HG03097 (cell line): ENCODE data around the gene MYL5.
"Not testable (repeated sequence)": the region's sequence is repeated elsewhere in the genome, so short reads cannot be mapped to it uniquely, and the experiment has no call there.

Source experiments
- ATAC-seq: cut with Tn5 transposase; IDR thresholded peaks from one replicate; pipeline ENCODE4 v1.9.1; 2021; ENCODE audit not compliant: unreplicated experiment, low FRiP score

The MYL5 gene

DNA sequence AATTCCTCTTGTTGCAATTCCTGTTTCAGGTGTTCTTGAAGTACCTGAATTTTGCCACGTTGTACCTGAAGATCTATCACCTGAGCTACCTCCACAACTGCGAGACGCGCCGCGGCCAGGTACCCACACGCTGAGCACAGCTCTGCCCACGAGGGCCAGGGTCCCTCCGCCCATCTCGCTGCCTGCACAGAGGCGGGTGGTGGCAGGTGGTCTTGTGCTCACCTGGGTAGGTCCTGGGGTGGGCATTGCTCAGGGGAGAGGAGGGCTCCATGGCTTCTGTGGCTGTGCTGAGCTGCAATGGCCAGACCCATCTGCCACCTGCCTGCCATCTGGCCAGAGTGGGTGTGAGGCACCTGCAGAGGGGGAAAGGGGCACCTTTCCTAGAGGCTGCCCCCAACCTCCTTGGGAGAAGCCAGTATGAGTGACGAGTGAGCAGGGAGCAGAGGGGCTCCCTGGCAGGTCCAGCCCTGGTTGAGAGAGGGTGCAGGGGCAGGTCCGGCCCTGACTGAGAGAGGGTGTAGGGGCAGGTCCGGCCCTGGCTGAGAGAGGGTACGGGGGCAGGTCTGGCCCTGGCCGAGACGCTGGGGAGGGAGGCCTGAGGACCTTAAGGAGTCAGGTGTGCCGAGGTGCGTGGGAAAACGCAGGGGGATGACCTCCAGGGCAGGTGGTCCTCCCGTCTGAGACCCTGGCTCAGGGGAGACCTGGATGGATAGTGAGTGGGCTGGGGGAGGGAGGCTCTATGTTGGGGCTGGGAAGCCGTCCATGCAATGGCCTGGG lies 38.3 kb upstream of the MYL5 start:
- ATAC-seq: no peak

DNA sequence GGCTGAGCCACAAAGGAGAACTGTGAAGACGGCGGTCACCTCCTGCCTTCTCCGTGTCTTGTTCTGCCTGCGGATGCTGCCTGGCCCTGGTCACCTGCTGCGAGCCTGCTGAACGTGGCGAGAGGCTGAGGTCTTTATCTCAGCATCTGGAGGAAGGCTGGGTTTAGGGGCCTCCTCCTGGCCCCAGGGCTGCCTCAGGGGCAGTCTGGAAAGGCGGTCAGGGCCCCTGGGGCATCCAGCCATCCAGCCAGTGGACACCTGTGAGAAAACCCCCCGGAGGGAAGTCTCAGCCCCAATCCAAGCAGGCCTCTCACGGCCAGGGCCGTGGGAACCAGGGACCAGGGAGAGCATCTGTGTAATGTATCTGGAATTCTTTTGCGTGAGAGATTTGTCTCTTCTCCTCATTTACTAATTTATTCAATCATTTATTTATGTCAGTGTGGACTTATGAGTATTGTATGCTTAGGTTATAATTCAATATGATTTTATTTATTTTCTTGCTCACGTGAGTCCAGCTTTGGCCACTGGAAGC lies 37.6 kb upstream of the MYL5 start:
- ATAC-seq: no peak

DNA sequence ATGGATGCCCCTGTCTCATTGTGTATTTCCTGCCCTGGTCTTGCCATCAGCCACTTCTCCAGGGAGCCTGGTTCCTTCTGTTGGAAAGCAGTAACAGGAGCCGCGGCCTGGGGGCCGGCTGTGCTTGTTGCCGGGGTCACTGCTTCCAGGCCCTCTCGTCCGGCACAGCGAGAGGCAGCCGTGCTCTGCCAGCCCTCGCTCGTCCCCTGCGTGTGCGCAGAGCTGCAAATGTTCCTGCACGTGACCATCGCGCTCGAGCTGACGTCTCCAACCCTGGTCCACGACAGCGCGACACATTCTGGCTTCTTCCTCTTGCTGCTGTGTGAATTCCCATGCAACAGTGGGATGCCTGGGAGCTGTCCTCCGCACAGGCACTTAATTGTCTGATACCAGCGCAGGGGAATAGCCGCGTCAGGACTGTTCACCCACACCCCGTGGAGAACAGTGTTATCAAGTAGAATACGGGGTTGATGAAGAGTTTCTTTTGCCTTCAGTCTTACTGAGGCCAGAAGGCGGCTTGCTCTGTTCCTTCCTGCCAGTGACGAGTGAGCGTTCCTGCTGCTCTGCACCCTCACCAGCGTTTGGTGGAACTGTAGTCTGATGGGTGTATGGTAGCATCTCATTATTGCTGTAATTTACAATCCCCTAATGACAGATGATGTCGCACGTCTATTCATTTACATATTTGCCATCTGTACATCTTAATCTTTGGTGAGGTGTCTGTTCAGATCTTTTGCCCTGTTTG lies 36.6 kb upstream of the MYL5 start:
- ATAC-seq: no peak

DNA sequence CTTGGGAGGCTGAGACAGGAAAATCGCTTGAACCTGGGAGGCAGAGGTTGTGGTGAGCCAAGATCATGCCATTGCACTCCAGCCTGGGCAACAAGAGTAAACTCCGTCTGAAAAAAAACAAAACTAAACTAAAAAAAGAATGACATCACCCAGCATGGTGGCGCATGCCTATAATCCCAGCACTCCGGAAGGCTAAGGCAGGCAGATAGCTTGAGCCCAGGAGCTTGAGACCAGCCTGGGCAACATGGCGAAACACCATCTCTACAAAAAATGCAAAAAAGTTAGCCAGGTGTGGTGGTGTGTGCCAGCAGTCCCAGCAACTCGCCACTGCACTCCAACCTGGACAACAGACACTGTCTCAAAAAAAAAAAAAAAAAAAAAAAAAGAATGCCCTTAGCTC lies 32.0 kb upstream of the MYL5 start:
- not testable (repeated sequence) for ATAC-seq

DNA sequence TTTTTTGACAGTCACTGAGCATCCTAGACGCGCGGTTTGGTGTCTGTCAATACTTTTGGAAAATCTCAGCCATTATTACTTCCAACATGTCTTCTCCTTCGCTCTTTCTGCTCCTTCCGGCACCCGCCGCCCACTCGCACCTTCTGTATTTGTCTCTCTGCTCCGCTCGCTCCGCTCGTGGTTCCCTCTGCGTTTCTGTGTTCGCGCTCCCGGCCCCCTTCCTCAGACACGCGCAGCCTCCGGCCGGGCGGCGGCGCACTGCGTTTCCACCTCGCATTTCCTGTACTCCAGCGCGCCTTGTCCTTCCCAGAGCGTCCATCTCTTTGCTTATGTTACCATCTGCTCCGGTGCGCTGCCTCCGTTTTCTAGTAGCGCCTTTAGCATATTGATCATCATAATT lies 27.9 kb upstream of the MYL5 start:
- ATAC-seq: no peak

DNA sequence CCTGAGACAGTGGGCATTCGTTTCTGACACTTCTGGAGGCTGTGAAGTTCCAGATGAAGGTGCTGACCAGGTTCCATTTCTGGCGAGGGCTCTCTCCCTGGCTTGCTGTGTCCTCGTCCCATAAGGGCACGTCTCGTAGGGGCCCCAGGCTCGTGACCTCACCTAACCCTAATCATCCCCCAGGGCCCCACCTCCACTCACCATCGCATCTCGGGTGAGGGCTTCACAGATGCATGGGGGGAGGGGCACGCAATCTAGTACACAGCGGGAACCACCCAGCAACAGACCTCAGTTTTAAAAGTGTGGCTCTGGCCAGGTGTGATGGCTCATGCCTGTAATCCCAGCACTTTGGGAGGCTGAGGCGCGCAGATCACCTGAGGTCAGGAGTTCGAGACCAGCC lies 26.9 kb upstream of the MYL5 start:
- no peak for ATAC-seq

DNA sequence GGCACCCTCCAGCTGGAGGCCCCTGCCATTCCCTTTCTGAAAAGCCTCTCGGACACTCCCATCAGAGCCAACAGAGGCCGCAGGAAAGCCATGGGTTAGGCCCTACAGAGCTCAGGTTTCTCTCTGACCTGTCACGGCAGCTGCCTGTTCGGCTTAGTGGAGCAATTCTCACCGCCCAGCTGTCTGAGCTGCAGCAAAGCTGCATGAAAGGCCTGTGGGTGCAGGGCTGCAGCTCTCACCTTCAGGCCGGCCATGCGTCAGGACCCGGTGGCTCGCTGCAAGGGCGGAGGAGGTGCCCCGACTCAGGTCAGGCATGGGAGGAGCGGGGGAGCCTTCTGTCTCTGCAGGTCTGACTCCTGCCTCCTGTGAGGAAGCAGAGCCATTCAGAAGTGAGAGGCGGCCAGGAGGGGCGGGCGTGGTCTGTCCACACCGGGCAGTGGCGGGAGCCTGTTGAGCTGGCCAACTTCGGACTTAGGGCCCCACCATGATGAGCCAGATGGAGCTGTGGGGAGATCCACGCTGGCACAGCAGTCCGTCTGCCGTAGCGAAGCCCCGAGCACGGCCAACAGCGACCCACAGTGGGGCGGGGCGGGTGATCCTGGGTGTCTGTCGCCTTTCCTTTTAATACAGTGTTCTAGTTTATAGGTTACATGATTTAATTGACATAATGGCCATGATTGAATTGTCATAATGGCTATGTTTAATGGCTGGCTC lies 25.6 kb upstream of the MYL5 start:
- no peak for ATAC-seq

DNA sequence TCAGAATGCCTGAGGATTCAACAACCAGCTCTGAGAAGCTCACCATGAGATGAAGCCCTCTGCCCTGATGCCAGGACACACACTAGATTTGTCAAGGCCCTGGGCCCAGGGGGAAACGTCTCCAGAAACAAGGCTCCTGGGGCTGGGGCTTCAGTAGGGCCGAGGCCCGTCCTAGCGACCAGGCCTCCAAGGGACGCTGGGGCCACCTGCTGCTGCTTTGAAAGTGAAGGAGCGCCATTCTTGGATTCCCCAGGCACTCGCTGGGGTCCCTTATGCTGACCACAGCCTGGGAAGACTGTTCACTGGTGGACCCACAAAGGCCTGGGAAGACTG lies 25.1 kb upstream of the MYL5 start:
- no peak for ATAC-seq

DNA sequence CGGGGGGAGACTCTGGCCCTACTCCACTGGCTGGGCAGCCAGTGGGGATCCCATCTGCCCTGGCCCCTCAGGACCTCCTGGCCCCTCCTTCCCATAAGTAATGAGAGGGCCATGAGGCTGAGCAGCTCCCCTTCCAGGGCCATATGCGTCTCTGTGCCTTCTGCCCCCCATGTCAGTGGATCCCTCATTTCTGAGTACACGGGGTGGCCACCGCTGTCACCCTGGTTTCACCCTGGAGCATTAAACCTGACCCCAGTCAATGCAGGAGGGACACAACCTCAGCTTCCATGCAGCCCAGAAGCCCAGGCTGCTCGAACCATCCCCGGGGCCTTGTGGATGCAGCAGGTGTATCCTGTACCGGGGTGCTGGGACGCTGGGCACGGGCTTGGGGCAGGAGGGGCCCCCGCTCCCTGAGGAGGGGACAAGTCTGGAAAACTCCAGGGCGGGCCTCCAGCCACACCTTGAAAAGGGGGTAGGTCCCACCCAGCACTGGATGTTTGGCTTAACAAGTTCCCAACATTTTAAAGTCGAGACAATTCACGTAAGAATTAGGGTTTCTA lies 24.5 kb upstream of the MYL5 start:
- no peak for ATAC-seq

DNA sequence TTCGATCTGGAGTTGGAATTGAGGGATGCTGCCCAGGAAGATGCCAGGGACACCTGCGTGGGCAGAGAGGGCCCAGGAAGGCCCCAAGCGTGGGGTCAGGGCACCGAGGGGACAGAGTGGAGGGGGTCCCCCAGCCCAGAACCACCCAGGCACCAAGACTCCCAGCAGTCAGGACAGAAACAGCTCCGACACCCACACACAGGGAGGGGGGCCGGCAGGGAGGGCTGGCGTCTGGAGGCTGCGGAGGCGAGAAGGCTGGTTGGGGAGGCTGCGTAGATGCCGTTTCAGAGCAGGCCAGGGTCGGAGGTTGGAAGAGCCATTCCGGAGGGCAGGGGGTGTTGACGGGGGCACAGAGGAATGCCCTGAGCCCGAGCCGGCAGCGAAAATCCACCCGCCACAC lies 23.9 kb upstream of the MYL5 start:
- no peak for ATAC-seq

DNA sequence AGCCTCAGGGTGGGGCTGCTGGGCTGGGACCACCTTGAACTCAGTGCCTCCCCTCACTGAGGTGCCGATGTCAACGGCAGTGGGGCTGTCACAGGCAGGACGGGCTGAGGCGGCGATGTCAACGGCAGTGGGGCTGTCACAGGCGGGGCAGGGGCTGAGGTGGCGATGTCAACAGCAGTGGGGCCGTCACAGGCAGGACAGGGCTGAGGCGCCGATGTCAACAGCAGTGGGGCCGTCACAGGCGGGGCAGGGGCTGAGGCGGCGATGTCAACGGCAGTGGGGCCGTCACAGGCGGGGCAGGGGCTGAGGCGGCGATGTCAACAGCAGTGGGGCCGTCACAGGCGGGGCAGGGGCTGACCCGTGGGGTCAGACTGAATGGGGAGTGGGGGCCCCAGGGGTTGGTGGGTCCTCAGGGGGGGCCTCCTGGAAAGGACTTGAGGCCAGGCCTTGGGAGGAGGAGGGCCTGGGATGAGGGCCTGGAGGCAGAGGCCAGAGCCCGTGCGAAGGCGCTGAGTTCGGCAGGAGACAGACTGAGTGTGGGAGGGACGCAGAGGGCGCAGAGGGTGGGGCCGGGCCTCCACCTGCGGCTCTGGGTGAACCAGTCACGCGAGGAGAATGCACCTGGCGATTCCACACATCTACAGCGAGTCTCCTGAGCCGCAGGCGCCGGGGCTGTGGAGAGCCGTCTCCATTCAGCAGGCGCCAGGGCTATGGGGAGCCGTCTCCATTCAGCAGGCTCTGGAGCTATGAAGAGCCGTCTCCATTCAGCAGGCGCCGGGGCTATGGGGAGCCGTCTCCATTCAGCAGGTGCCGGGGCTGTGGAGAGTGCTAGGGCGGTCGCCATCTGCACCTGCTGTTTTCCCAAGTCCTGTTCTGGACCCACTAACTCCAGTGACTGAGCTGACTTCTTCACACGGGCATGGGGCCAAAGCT lies 23.1 kb upstream of the MYL5 start:
- no peak for ATAC-seq

DNA sequence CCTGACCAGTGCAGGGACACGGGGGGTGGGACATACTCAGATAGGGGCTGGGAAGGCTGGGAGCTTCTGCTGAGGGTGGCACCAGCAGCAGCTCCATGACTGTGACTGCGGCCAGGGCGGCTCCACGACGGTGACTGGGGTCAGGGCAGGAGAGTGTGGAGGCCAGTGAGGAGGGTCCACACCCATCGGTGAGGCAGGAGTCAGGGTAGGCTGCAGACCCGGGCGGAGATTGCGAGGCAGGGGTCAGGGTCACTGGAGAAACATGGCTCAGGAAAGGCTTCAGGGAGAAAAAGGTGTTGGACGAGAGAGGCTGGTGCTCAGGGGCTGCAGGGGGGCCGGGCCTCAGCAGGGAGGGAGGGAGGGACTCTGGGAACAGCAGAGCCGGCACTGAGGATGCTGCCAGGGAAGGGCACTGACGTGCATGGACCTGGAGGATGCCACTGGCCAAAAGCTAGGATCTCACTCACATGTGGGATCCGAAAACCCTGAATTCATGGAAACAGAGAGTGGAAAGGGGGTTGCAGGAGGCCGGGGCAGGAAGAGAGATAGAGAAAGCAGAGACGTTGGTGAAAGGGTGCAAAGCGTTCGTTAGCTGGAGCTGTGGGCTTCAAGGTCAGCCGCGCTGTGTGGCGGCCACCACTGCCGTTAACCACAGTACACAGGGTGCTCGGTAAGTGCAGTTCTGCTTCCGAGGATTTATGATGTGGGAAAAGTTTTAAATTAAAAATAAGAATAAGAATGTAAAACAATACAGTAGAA lies 22.3 kb upstream of the MYL5 start:
- ATAC-seq: no peak

DNA sequence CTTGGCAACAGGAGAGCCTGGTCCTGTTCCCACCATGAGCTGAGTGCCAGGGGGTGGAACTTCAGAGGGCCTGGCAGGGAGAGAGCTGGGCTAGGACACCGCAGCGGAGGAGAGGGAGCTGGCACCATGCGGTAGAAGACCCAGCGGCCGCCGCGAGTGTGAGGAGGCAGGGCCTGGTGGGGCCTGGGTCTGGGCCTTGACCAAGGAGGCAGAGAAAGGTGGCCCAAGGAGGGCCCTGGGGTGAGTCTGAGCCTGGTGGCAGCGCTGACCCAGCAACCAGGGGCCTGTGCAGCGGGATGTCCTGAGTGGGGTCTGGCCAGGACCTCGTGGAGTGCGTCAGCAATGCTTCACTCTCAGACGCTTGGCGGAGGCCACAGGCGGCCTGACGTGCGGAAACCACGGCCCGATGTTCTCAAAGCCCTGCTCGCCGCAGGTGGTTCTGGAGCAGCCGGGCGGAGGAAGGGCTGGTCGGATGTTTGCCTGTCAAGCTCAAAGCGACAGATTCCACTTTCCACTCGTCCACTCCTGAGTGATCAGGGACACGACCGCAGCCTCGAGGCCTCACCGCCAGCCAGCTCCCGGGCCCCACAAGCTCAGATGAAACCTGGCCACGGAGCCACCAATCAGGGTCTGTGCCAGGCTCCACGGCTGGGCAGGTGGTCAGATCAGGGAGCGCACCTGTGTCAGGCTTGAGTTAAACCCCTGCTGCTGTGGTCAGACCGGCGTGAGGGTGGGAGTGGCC lies 21.1 kb upstream of the MYL5 start:
- ATAC-seq: no peak

DNA sequence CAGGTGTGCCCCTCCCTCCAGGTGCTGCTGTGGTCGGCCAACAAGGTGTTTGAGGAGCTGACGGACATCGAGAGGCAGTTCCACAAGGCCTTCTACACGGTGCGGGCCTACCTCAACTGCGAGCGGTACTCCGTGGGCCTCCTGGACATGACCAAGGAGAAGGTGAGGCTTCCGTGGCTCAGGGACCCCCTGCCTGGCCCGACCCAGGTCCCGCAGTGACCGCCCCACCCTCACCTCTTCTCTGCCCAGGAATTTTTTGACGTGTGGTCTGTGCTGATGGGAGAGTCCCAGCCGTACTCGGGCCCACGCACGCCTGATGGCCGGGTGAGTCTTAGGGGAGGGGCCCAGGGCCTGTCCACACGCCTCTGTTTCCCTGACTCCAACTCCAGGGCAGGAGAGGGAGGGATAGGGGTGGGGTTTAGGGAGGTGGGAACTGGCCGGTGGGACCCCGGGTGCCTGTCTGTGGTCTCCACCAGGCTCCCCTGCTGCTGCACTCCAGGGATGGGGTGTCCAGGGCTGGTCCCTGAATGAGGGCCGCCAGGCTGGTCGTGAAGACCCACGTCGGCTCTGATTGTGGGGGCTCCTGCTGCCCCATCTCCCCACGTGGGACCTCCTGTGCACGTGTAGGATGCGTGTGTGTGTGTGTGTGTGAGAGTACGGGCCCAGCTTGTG lies 20.4 kb upstream of the MYL5 start:
- no peak for ATAC-seq

DNA sequence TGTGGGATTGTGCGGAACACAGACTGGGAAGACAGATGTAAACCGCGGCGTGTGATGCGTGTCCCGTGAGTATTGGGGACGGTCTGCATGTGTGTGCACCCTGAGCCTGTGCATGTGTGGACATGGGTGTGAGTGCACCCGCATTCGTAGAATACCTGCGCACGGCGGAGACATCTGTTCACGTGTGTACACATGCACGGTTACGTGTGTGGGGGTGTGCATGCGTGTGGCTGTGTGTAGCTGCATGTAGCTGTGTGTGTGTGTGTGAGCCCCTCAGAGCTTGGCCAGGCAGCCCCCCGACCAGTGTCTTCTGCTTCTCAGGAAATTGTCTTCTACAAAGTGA lies 19.9 kb upstream of the MYL5 start:
- ATAC-seq: no peak

DNA sequence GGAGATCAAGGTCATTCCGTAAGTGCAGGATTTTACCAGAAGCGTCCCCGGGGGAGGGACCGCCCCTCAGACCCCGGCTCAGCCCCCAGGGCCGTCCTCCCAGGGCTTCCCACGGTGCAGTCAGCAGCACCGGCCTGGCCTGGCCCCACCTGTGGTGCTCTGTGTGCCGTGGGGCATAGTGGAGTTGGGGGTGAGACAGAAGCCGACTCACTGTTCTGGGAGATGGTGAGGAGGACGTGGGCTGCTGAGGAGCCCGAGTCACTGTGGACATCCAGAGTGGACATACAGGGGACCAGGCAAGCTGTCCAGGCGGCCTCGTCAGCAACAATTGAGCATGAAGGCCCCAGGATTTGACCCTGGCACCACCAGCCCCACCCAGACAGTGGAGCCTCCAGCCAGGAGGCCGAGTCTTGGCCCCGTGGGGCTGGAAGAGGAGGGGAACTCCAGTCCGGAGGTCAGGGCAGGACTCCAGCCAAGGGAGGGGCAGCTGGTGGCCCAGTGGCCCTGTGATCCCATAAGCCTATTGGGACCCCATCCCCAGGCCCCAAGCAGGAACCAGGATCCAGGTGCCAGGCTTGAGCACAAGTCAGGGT lies 19.4 kb upstream of the MYL5 start:
- no peak for ATAC-seq

DNA sequence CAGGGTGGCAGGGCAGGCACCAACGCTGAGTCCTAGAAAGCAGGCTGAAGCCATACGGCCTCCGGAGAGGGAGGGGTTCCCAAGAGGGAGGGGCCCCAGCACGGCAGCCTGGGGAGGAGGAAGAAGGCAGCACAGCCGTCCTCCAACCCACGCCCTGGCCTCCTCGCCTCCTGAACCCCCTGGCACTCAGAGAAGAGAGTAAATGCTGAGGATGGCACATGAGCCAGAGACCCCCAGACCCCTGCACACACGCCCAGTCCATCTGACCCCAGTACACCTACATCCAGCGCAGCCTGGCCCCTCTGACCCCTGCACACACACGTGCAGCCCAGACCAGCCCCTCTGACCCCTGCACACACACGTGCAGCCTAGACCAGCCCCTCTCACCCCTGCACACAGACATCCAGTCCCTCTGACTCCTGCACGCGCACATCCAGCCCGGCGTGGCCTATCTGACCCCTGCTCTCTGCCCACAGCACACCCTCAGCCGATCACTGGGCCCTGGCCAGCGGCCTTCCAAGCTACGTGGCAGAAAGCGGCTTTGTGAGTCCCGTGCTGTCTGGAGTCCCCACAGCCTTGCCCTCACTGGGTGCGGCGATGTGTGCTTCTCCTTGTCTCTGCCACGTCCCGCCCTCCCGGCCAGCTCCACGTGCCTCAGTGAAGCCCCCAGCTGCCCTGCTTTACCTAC lies 18.7 kb upstream of the MYL5 start:
- no peak for ATAC-seq
